Kidney tubule cell (primary cell): Measurements from ENCODE around the gene ITGA2.
"Not testable (repeated sequence)": the region's sequence is repeated elsewhere in the genome, so short reads cannot be mapped to it uniquely, and the experiment has no call there.

Experiments used
- DNase-seq: peaks from one replicate; pipeline ENCODE4 v3.0.0-alpha.2; 2018; ENCODE audit warnings: low spot score

ITGA2 gene

DNA sequence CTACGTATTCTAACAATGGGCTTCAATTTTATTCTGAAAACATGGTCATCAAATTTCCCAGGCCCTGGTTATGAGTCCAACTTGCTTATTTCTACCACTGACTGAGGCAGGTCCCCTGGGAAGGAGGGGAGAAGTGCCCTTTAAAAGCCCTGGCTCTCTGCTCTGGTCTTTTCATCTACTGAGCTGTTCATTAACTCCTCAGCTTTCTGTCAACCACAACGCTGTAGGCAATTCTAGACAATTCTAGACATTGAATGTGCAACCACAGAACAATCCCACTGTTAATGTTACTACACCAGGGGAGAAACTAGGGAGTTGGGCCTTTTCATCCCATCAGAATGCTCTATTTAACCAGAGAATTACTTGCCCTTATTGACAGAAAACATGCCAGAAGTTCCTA lies 110.4 kb downstream of the ITGA2 start:
- DNase-seq: peak; percentile 56

GRCh38 chr5:53100606-53101005 lies 111.5 kb downstream of the ITGA2 start:
- no peak for DNase-seq

DNA sequence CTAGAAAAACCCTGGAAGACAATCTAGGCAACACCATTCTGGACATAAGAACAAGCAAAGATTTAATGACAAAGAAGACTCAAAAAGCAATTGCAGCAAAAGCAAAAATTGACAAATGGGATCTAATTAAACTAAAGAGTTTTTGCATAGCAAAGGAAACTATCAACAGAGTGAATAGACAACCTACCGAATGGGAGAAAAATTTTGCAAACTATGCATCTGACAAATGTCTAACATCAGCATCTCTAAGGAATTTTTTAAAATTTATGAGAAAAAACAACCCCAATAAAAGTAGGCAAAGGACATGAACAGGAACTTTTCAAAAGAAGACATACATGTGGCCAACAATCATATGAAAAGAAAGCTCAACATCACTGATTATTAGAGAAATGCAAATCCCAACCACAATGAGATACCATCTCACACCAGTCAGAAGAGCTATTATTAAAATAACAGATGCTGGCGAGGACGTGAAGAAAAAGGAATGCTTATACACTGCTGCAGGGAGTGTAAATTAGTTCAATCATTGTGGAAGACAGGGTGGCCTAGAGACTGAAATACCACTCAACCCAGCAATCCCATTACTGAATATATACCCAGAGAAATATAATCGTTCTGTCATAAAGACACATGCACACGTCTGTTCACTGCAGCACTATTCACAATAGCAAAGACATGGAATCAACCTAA lies 116.6 kb downstream of the ITGA2 start:
- DNase-seq: no peak

DNA sequence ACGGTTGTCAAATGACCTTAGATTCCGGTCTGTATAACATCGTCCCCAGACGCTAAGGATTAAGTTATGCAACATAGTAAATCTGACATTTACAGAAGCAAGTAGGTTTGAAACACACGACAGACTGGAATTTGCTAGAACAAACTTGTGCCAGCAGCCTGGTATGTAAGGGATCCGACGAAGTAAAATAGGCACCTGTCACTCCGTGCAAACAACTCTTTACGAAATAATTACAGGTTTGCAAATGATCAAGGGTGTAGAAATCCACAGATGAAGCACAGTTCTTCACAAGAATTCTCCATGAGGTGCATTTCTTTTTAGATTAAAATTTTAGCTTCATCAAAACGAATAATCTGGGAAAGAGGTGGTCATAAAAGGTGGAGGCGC lies 119.9 kb downstream of the ITGA2 start:
- no peak for DNase-seq

DNA sequence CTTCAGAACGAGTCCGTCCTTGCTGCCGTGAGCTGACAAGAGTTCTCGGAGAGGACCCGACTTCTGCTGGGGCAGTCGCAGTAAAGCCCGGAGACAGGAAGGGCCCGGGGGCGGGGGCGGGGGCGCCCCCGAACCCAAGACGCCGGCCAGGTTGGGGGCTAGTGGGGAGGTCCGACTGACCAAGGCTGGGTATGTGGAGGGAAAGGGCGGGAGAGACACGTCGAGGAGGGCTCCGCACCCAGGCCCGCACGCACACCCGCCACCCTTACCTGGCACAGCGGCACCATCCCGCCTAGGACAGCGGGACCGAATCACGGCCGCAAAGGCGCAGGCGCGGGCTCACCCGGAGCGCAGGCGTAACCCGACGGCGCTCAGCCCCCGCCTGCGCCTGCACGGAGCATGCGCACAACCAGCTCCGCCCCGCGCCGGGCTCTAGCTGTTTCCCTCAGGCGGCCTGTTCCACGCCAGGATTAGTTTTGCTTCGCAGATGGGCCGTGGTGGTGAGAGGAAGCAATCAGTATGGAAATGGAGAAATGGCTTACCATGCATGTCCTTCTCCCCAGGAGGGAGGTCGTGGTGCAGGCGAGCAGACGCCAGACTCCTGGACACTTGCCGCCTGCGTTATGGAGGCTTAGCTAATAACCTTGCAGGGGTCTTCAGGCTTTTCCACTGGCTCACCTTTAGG lies 120.4 kb downstream of the ITGA2 start, which contains the start of gene MOCS2:
Gene MOCS2, minus strand, starts transcription at position 315 of the 685 bp plus-strand sequence. CDS start 2,583 bp downstream, outside the sequence.
- DNase-seq: peak; percentile 91

DNA sequence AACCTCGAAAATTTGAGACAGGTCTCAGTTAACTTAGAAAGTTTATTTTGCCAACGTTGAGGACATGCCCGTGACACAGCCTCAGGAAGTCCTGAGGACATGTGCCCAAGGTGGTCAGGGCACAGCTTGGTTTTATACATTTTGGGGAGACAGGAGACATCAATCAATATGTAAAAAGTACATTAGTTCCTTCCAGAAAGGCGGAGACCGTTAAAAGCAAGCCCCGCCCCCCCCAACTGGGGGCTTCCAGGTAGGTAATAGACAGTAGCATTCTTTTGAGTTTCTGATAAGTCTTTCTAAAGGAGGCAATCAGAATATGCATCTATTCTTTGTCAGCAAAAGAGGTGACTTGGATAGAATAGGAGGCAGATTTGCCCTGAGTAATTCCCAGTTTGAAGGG lies 121.0 kb downstream of the ITGA2 start:
- DNase-seq: no peak

GRCh38 chr5:53111139-53111538 lies 122.0 kb downstream of the ITGA2 start:
- no peak for DNase-seq

- not testable (repeated sequence) for DNase-seq
Observed at GRCh38 chr5:53112307-53112706, 123.2 kb downstream of the ITGA2 start.

GRCh38 chr5:53112909-53113308 lies 123.8 kb downstream of the ITGA2 start:
- DNase-seq: no peak

GRCh38 chr5:53113947-53114346 lies 124.8 kb downstream of the ITGA2 start:
- DNase-seq: no peak

GRCh38 chr5:53114988-53115387 lies 125.8 kb downstream of the ITGA2 start:
- DNase-seq: no peak

DNA sequence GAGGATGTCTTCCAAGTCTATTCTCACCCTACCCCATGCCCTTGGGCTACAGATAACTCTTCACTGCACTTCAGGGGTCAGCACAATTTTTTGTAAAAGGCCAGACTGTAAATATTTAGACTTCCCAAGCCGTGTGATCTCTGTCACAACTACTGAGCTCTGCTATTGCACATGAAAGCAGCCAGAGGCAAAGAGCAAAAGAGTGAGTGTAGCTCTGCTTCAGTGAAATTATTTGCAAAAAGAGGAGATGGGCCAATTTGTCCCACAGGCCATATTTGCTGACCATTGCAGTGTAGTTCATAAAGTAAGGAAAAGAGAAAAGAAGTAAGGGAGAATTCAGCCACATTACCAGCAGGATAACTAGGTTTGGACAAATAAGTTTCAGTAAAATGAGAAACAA lies 127.4 kb downstream of the ITGA2 start:
- DNase-seq: no peak

GRCh38 chr5:53118879-53119278 lies 129.7 kb downstream of the ITGA2 start:
- DNase-seq: no peak

DNA sequence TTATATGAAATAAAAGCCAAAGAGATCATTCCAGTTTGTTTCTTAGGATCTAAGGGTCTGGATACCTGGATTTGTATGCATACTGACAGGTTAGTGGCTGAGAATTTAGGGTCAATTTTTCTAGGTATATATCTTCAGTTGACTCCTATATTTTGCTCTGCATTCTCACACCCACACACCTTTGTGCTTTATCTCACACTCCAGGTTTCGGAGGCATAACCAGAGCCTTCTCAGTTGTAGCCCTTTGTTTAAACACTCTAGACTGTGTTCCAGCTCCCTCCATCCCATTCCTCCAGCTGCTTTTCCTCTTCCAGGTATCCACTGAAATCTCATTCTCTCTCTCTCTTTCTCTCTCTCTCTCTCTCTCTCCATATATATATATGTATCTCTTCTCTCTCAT lies 131.0 kb downstream of the ITGA2 start:
- no peak for DNase-seq

DNA sequence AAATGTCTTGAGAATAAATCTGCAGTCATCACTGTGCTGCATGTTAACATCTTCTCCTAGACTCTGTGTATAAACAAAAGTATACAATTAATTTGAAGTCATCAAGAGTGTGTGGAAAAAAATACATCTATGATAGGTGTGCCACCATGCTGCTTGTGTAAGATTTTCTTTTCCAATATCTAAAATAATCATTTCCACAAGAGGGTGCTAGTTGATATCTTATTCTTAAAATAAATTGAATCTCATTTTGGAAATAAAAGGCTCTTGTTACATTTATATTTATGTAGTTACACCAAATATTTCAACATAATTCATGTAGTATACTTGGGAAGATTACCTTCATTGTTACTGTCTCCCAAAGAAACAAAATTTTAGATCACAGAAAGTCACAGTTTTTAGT lies 134.6 kb downstream of the ITGA2 start:
- no peak for DNase-seq

DNA sequence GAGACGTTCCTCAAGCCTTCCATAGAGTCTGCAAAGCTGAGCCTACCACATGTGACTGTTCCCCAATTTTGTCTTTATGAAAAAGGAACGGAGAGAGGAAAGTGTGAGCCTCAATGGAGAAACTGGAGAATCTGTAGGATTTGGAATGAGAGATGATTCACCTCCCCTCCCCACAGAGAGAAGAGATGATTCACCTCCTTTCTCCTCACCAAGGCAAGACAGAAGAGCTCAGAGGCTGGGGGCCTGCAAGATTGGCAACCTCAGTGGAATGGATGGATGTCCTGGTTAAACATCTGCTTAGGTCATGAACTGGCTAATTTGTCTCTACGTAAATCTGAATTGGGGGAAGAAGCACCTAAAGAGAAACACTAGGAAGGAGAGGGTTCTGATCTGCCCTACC lies 137.4 kb downstream of the ITGA2 start:
- peak; percentile 75 for DNase-seq

DNA sequence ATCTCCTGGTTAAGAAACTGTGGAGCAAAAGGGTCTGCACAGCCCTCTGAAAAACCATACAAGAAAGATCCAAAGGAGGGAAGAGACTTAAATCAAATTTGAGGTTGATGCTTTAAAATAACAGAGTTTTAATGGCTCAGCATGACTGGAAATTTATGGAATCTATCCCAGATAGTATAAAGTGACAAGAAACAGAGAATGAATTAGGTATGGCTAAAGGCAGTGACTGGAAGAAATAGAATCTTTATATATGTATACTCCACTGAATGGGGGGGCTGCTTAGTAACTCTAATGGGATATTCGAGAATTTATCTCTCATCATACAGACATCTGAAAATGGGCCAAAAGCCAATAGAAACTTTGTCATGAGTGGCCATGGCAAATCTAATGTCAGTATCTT lies 138.0 kb downstream of the ITGA2 start:
- DNase-seq: no peak

- no peak for DNase-seq
Observed at GRCh38 chr5:53128481-53128880, 139.3 kb downstream of the ITGA2 start.

- DNase-seq: no peak
Observed at GRCh38 chr5:53130266-53130665, 141.1 kb downstream of the ITGA2 start.

- DNase-seq: no peak
Observed at GRCh38 chr5:53133020-53133419, 143.9 kb downstream of the ITGA2 start.
